Liver (tissue), 9 donors: ENCODE results near the gene ATF7. TPM values are rescaled to one million over a fixed set of nuclear protein-coding genes. Genes with fewer than 3 reads are reported as not detected.
"Not testable (repeated sequence)": the region's sequence is repeated elsewhere in the genome, so short reads cannot be mapped to it uniquely, and the experiment has no call there.

Source experiments
- DNase-seq: peaks from one replicate; pipeline ENCODE4 v3.0.0-alpha.2; 2017; ENCODE audit warnings: low spot score
- H3K27ac ChIP-seq, 2 donors: one replicate each; pipeline ENCODE4 v1.7.0; 2013; ENCODE audit warnings: inconsistent platforms in 2 of 2, low read length in 2 of 2, control low read depth in 1 of 2, low read depth in 1 of 2, mild to moderate bottlenecking in 1 of 2
- H3K27me3 ChIP-seq, 4 donors: one replicate each; pipeline versions ENCODE4 v1.6.1 to v1.7.0; 2013; ENCODE audit warnings: low read length in 3 of 4, inconsistent platforms in 1 of 4, mild to moderate bottlenecking in 1 of 4, moderate library complexity in 1 of 4; ENCODE audit not compliant: control insufficient read depth in 4 of 4, insufficient read depth in 4 of 4
- H3K36me3 ChIP-seq, 4 donors: one replicate each; pipeline versions ENCODE4 v1.6.1 to v1.7.0; 2013; ENCODE audit warnings: low read length in 3 of 4, mild to moderate bottlenecking in 3 of 4, low read depth in 1 of 4, moderate library complexity in 1 of 4; ENCODE audit not compliant: control insufficient read depth in 4 of 4, insufficient read depth in 3 of 4
- H3K4me1 ChIP-seq, 4 donors: one replicate each; pipeline versions ENCODE4 v1.6.1 to v1.7.0; 2013; ENCODE audit warnings: low read length in 3 of 4, mild to moderate bottlenecking in 3 of 4, moderate library complexity in 1 of 4; ENCODE audit not compliant: control insufficient read depth in 4 of 4, insufficient read depth in 4 of 4
- H3K4me3 ChIP-seq, 3 donors: one replicate each; pipeline versions ENCODE4 v1.6.1 to v1.7.0; 2013; ENCODE audit warnings: low read length in 3 of 3, control low read depth in 1 of 3, low read depth in 1 of 3, mild to moderate bottlenecking in 1 of 3
- H3K9ac ChIP-seq, 2 donors: one replicate each; pipeline ENCODE4 v1.7.0; 2013; ENCODE audit warnings: low read length in 2 of 2, mild to moderate bottlenecking in 2 of 2, moderate library complexity in 2 of 2, control low read depth in 1 of 2, low read depth in 1 of 2
- H3K9me3 ChIP-seq, 4 donors: one replicate each; pipeline versions ENCODE4 v1.6.1 to v1.7.0; 2013; ENCODE audit warnings: low read length in 3 of 4; ENCODE audit not compliant: control insufficient read depth in 4 of 4
- ATF3 ChIP-seq: IDR thresholded peaks from 2 replicates; pipeline ENCODE4 v1.6.1; 2016; ENCODE audit warnings: antibody characterized with exemption
- CTCF ChIP-seq: fragments of 150-350 bp; IDR thresholded peaks from 2 replicates; pipeline ENCODE4 v1.5.1; 2017; ENCODE audit warnings: improper control_type of control experiment, low read depth, low read length; ENCODE audit not compliant: missing input control
- EGR1 ChIP-seq, 2 donors: IDR thresholded peaks; 2 replicates each; pipeline ENCODE4 v1.6.1; 2016 to 2018; ENCODE audit warnings: antibody characterized with exemption in 2 of 2, low read depth in 2 of 2
- FOXA1 ChIP-seq: IDR thresholded peaks from 2 replicates; pipeline ENCODE4 v1.6.1; 2016; ENCODE audit warnings: antibody characterized with exemption
- FOXA2 ChIP-seq: IDR thresholded peaks from 2 replicates; pipeline ENCODE4 v1.6.1; 2016; ENCODE audit warnings: antibody characterized with exemption
- GABPA ChIP-seq, 2 donors: IDR thresholded peaks in 1 of 2; conservative IDR thresholded peaks in 1 of 2; 2 replicates each; pipeline ENCODE4 v1.6.1; 2016; ENCODE audit warnings: antibody characterized with exemption in 2 of 2, mild to moderate bottlenecking in 1 of 2, moderate library complexity in 1 of 2
- HNF4A ChIP-seq, 2 donors: conservative IDR thresholded peaks; 2 replicates each; pipeline ENCODE4 v1.6.1; 2016; ENCODE audit warnings: antibody characterized with exemption in 2 of 2, mild to moderate bottlenecking in 2 of 2
- HNF4G ChIP-seq: IDR thresholded peaks from 2 replicates; pipeline ENCODE4 v1.6.1; 2016; ENCODE audit warnings: antibody characterized with exemption
- JUND ChIP-seq, 2 donors: IDR thresholded peaks; 2 replicates each; pipeline ENCODE4 v1.6.1; 2016; ENCODE audit warnings: antibody characterized with exemption in 2 of 2
- MAX ChIP-seq: IDR thresholded peaks from 2 replicates; pipeline ENCODE4 v1.6.1; 2016; ENCODE audit warnings: antibody characterized with exemption
- NR2F2 ChIP-seq: IDR thresholded peaks from 2 replicates; pipeline ENCODE4 v1.6.1; 2016; ENCODE audit warnings: antibody characterized with exemption
- RAD21 ChIP-seq, 2 donors: IDR thresholded peaks; 2 replicates each; pipeline ENCODE4 v1.6.1; 2016; ENCODE audit warnings: antibody characterized with exemption in 2 of 2, mild to moderate bottlenecking in 2 of 2
- RXRA ChIP-seq, 2 donors: IDR thresholded peaks; 2 replicates each; pipeline ENCODE4 v1.6.1; 2017 to 2018; ENCODE audit warnings: antibody characterized with exemption in 2 of 2, mild to moderate bottlenecking in 1 of 2
- SP1 ChIP-seq: IDR thresholded peaks from 2 replicates; pipeline ENCODE4 v1.6.1; 2018; ENCODE audit warnings: antibody characterized with exemption, mild to moderate bottlenecking
- TAF1 ChIP-seq: conservative IDR thresholded peaks from 2 replicates; pipeline ENCODE4 v1.6.1; 2016; ENCODE audit warnings: antibody characterized with exemption, mild to moderate bottlenecking
- YY1 ChIP-seq: IDR thresholded peaks from 2 replicates; pipeline ENCODE4 v1.6.1; 2016; ENCODE audit warnings: antibody characterized with exemption, mild to moderate bottlenecking
- ZBTB33 ChIP-seq: IDR thresholded peaks from 2 replicates; pipeline ENCODE4 v1.6.1; 2016; ENCODE audit warnings: antibody characterized with exemption
- WGBS: extraction: QIAGEN DNeasy Blood & Tissue Kit; methylation state at CpG from one replicate; pipeline ENCODE4 v1.1.7; 2013; 5-methylcytosine and 5-hydroxymethylcytosine counted together
- polyA plus RNA-seq, 2 donors: library from polyadenylated mRNA; stranded (reverse) in 1 of 2; unstranded in 1 of 2; fragments of 200-250 nt in 1 of 2; fragments of >200 nt in 1 of 2; fragmentation: Nextera tagmentation in 1 of 2; extraction: Ambion mirVana in 1 of 2; gene quantifications; one replicate each; pipeline versions ENCODE4 v1.2.1 to v1.2.3, GENCODE V29; 2013 to 2015
- total RNA-seq, 2 donors: library from RNA; depleted of rRNA; stranded (reverse); fragments of >200 nt; gene quantifications; one replicate each; pipeline ENCODE4 v1.2.3, GENCODE V29; 2014
- TF ChIP-seq, protein P1 (sequence below): IDR thresholded peaks from 2 replicates; pipeline ENCODE4 v1.6.1; 2016; ENCODE audit warnings: antibody characterized with exemption, mild to moderate bottlenecking
- donor health status: healthy.
- donor health status: healthy.
- donor health status: healthy.
- donor health status: healthy.
- donor health status: healthy.

Gene ATF7
- total and polyA plus RNA-seq, 4 donors, result 5.3 to 14.5 (median 9.9) TPM

DNA sequence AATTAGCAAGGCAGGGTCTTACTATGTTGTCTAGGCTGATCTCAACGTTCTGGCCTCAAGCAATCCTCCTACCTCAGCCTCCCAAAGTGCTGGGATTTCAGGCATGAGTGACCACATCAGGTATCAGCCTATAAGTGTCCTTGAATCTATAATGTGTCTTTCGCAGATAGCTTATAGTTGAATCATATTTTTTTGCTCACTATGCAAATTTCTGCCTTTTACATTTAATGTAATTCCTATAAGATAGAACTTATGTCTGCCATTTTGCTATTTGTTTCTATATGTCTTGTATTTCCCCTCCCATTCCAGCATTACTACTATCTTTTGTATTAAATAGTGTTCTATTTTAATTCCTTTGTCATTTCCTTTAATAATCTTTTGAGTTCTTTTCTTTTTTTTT is 10.5 kb upstream of the ATF7 start:
- no peaks in the 10 kb centered on the region for H3K27me3 ChIP-seq
- TF ChIP-seq YY1 (no peak), FOXA2 (no peak), JUND (IDR thresholded peaks at IDR 0.05) (no peak), RXRA (IDR thresholded peaks at IDR 0.05) (no peak), FOXA1 (no peak), ZBTB33 (no peak), HNF4G (no peak), NR2F2 (no peak), MAX (no peak), ATF3 (no peak), TAF1 (no peak), CTCF (no peak), GABPA (IDR thresholded peaks at IDR 0.05 in 1 of 2, conservative IDR thresholded peaks at IDR 0.05 in 1 of 2) (no peak), EGR1 (IDR thresholded peaks at IDR 0.05; ENCODE audit: low read depth in 2 of 2) (no peak), HNF4A (conservative IDR thresholded peaks at IDR 0.05) (no peak), RAD21 (IDR thresholded peaks at IDR 0.05) (no peak), SP1 (no peak)
- TF ChIP-seq, protein P1, sequence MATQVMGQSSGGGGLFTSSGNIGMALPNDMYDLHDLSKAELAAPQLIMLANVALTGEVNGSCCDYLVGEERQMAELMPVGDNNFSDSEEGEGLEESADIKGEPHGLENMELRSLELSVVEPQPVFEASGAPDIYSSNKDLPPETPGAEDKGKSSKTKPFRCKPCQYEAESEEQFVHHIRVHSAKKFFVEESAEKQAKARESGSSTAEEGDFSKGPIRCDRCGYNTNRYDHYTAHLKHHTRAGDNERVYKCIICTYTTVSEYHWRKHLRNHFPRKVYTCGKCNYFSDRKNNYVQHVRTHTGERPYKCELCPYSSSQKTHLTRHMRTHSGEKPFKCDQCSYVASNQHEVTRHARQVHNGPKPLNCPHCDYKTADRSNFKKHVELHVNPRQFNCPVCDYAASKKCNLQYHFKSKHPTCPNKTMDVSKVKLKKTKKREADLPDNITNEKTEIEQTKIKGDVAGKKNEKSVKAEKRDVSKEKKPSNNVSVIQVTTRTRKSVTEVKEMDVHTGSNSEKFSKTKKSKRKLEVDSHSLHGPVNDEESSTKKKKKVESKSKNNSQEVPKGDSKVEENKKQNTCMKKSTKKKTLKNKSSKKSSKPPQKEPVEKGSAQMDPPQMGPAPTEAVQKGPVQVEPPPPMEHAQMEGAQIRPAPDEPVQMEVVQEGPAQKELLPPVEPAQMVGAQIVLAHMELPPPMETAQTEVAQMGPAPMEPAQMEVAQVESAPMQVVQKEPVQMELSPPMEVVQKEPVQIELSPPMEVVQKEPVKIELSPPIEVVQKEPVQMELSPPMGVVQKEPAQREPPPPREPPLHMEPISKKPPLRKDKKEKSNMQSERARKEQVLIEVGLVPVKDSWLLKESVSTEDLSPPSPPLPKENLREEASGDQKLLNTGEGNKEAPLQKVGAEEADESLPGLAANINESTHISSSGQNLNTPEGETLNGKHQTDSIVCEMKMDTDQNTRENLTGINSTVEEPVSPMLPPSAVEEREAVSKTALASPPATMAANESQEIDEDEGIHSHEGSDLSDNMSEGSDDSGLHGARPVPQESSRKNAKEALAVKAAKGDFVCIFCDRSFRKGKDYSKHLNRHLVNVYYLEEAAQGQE, result no peak
- no peaks in the 10 kb centered on the region for H3K4me1 ChIP-seq
- no peak for DNase-seq
- H3K9ac ChIP-seq, result no peak overlapping the region
- 38% methylated on average over 2 of the region's 2 CpGs for WGBS
- H3K36me3 ChIP-seq, result no peaks in the 10 kb centered on the region
- H3K9me3 ChIP-seq, result no peaks in the 10 kb centered on the region
- H3K4me3 ChIP-seq, result no peak overlapping the region
- H3K27ac ChIP-seq, result no peak overlapping the region

- not testable (repeated sequence) for H3K9me3 ChIP-seq, H3K27me3 ChIP-seq, H3K4me3 ChIP-seq, H3K36me3 ChIP-seq, H3K27ac ChIP-seq, DNase-seq, H3K9ac ChIP-seq, H3K4me1 ChIP-seq
These were observed 9.5 kb upstream of the ATF7 start for GRCh38 chr12:53635708-53636107.
